CD4-positive, alpha-beta T cell treated with Interleukin-10 for 1 hour (primary cell): ENCODE measurements around the gene TBXAS1.
"Not testable (repeated sequence)": the region's sequence is repeated elsewhere in the genome, so short reads cannot be mapped to it uniquely, and the experiment has no call there.

ENCODE experiments used
- DNase-seq: peaks from one replicate; pipeline ENCODE4 v3.0.0-alpha.2; 2020

The TBXAS1 gene

GRCh38 chr7:139895141-139895829 is 66.2 kb downstream of the TBXAS1 start:
- no peak for DNase-seq

- DNase-seq = no peak
These were observed 67.2 kb downstream of the TBXAS1 start for GRCh38 chr7:139896288-139896687.

GRCh38 chr7:139896831-139897230 is 67.8 kb downstream of the TBXAS1 start:
- no peak for DNase-seq

GRCh38 chr7:139897422-139898090 is 68.5 kb downstream of the TBXAS1 start:
- DNase-seq = no peak

- DNase-seq = no peak
These were observed 69.4 kb downstream of the TBXAS1 start for GRCh38 chr7:139898483-139898882.

- no peak for DNase-seq
These were observed 70.4 kb downstream of the TBXAS1 start for GRCh38 chr7:139899328-139899955.

GRCh38 chr7:139900326-139900725 is 71.3 kb downstream of the TBXAS1 start:
- no peak for DNase-seq

- peak; percentile 13 for DNase-seq
These were observed 72.2 kb downstream of the TBXAS1 start for GRCh38 chr7:139901056-139901795.

GRCh38 chr7:139901901-139902300 is 72.8 kb downstream of the TBXAS1 start:
- no peak for DNase-seq

- no peak for DNase-seq
These were observed 73.5 kb downstream of the TBXAS1 start for GRCh38 chr7:139902436-139903102.

GRCh38 chr7:139903103-139903477 is 74.0 kb downstream of the TBXAS1 start:
- not testable (repeated sequence) for DNase-seq

- no peak for DNase-seq
These were observed 77.8 kb downstream of the TBXAS1 start for GRCh38 chr7:139906879-139907278.

GRCh38 chr7:139908792-139909191 is 79.7 kb downstream of the TBXAS1 start:
- DNase-seq = no peak

GRCh38 chr7:139909379-139910050 is 80.5 kb downstream of the TBXAS1 start:
- no peak for DNase-seq

GRCh38 chr7:139913021-139913844 is 84.2 kb downstream of the TBXAS1 start:
- no peak for DNase-seq

- DNase-seq = no peak
These were observed 84.7 kb downstream of the TBXAS1 start for GRCh38 chr7:139913845-139914135.

GRCh38 chr7:139914306-139915267 is 85.5 kb downstream of the TBXAS1 start:
- DNase-seq = no peak

- DNase-seq = no peak
These were observed 86.3 kb downstream of the TBXAS1 start for GRCh38 chr7:139915268-139915863.

GRCh38 chr7:139915864-139916716 is 87.0 kb downstream of the TBXAS1 start:
- peak; percentile 34 for DNase-seq
